Brain microvascular endothelial cell (primary cell): ENCODE data around the gene B3GNT9.

Experiments used
- DNase-seq: peaks from one replicate; pipeline ENCODE4 v3.0.0-alpha.2; 2020
- H3K27ac ChIP-seq: fragments of 250-450 bp; sonication (Bioruptor Pico); 2 replicates; pipeline ENCODE4 v1.5.1; 2020; ENCODE audit warnings: mild to moderate bottlenecking, moderate library complexity
- H3K27me3 ChIP-seq: fragments of 250-450 bp; sonication (Bioruptor Pico); replicated peaks from 2 replicates; pipeline ENCODE4 v1.5.1; 2020; ENCODE audit warnings: mild to moderate bottlenecking
- H3K36me3 ChIP-seq: fragments of 250-450 bp; sonication (Bioruptor Pico); replicated peaks from 2 replicates; pipeline ENCODE4 v1.5.1; 2020; ENCODE audit warnings: mild to moderate bottlenecking
- H3K4me3 ChIP-seq: 2 replicates; pipeline ENCODE4 v1.5.1; 2011; ENCODE audit warnings: low read depth, mild to moderate bottlenecking, control low read depth, low read length, moderate library complexity
- in situ Hi-C: cut with HindIII; loops from 2 replicates; pipeline ENCODE4 v1.10.0; 2017; ENCODE audit warnings: low sequenced_read_pairs, low pct_ligation_motif_present
- TF ChIP-seq, protein P1 (sequence below): IDR thresholded peaks from 2 replicates; pipeline ENCODE4 v1.5.1; 2011; ENCODE audit warnings: low read depth, mild to moderate bottlenecking, moderate library complexity, low read length, control low read depth, inconsistent platforms; ENCODE audit errors: missing control alignments

Gene B3GNT9, protein sequence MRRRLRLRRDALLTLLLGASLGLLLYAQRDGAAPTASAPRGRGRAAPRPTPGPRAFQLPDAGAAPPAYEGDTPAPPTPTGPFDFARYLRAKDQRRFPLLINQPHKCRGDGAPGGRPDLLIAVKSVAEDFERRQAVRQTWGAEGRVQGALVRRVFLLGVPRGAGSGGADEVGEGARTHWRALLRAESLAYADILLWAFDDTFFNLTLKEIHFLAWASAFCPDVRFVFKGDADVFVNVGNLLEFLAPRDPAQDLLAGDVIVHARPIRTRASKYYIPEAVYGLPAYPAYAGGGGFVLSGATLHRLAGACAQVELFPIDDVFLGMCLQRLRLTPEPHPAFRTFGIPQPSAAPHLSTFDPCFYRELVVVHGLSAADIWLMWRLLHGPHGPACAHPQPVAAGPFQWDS

DNA sequence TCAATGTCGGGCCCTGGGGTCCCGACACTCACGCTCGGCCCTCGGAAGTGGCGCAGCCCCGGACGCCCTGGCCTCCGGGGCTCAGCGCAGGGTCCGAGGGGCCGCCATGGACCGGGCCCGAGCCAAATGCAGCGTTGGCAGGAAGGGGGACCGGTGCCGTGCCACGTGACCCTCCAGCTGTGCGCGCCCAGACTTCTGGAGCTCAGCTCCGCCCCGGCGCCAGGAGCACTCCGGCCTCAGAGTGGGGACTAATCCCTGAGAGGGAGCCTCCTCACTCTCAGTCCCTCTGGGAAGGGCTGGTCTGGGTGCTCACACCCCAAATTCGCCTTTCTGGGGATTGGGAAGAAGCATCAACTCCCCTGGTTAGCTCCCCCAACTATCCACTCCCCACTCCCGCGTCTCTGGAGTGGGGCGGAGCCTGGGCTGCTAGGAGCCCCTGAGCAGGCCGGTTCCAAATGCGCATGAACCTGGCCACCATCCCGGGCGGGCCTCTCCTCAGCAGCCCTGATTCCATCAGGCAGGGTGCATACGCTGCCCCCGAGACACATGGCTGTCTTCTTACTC lies at the start of gene B3GNT9:
Gene B3GNT9, minus strand, starts transcription at position 166 of the 564 bp plus-strand sequence. CDS start 513 bp downstream, outside the sequence.
- peak within 1 kb of the TSS; percentile 25 for H3K27ac ChIP-seq

DNA sequence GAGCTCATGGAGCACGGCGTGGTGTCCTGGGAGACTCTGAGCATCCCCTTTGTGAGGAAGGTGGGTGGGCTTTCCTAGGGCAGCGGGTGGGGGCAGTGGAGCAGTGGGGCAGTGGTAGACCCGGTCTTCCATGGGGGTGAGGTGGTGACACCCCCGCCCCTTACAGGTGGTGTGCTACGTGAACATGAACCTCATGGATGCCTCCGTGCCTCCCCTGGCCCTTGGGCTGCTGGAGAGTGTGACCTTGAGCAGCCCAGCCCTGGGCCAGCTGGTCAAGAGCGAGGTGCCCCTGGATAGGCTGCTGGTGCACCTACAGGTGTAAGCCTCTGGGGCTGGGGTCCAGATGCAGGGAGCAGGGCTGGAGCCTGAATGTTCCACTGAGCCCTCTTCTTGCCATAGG lies 49.7 kb upstream of the B3GNT9 start:
- Histone ChIP-seq H3K27me3 (no peaks in the 10 kb centered on the region), H3K27ac (no peak overlapping the region), H3K4me3 (no peak overlapping the region), H3K36me3 (peaks cover 50% of the 10 kb centered on the region)
- DNase-seq, result no peak
- in situ Hi-C loops, result no loop called here
- TF ChIP-seq, protein P1, sequence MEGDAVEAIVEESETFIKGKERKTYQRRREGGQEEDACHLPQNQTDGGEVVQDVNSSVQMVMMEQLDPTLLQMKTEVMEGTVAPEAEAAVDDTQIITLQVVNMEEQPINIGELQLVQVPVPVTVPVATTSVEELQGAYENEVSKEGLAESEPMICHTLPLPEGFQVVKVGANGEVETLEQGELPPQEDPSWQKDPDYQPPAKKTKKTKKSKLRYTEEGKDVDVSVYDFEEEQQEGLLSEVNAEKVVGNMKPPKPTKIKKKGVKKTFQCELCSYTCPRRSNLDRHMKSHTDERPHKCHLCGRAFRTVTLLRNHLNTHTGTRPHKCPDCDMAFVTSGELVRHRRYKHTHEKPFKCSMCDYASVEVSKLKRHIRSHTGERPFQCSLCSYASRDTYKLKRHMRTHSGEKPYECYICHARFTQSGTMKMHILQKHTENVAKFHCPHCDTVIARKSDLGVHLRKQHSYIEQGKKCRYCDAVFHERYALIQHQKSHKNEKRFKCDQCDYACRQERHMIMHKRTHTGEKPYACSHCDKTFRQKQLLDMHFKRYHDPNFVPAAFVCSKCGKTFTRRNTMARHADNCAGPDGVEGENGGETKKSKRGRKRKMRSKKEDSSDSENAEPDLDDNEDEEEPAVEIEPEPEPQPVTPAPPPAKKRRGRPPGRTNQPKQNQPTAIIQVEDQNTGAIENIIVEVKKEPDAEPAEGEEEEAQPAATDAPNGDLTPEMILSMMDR, result no peak

More for the DNA sequence above, at the start of gene B3GNT9:
- TF ChIP-seq, protein P1, result no peak
- in situ Hi-C loops, result no loop called here
- H3K36me3 ChIP-seq, result peaks cover 13% of the 10 kb centered on the region
- H3K4me3 ChIP-seq, result peak within 1 kb of the TSS; percentile 58
- DNase-seq, result peak; percentile 43
- H3K27me3 ChIP-seq, result peaks cover 5% of the 10 kb centered on the region

DNA sequence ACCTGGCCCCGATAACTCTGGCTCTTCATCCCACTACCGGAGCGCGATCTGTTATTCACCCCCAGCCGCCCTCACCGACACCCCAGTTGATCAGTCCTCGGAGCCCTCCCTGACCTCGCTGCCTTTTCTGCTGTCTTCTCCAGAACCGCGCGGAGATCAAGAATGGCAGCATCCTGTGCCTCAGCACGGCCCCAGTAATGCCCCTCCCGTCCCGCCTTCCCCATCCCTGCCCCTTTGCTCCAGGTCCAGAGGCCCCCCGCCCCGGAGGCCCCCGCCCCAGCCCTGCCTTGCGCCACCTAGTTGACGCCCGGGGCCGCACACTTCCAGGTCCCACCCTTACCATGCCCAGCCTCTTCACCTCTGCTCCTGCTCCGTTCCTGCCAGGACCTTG lies 49.0 kb upstream of the B3GNT9 start:
- in situ Hi-C loops, result no loop called here
- Histone ChIP-seq H3K27ac (no peak overlapping the region), H3K27me3 (no peaks in the 10 kb centered on the region), H3K36me3 (peaks cover 57% of the 10 kb centered on the region), H3K4me3 (no peak overlapping the region)
- TF ChIP-seq, protein P1, result peak; percentile 10
- no peak for DNase-seq

DNA sequence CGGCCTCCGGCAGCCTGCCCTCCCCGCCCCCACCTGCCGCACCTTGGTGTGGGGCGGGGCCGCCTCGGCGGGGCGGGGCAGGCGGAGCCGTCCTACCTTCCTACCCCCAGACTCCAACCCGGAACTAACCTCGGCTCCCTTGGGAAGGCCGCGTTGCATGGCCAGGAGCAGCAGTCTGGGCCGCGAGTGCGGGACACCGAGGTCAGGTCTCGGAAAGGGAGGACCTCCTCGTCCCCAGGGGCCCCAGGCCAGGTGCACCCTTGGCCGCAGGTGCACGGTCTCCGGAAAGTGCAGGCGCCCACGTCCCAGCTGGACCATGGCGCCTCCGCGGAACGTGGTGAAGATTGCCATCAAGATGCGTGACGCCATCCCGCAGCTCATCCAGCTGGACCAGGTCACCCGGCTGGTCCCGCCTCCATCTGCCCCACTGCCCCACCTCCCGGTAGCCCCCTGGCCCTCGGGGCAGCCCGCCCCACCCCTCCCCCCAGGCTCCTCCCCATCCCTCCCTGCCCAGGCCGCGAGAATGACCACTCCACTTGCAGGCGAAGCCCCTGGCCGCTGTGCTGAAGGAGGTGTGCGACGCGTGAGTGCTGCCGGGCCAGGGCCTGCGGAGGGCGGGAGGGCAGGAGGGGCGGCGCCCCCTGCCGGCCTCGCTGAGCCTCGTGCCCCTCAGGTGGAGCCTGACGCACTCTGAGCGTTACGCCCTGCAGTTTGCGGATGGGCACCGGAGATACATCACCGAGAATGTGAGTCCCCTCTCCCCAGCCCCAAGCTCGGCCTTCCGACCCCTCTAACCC lies 48.4 kb upstream of the B3GNT9 start, which contains the start of gene ELMO3:
Gene ELMO3, plus strand, starts transcription at position 121 of the 797 bp plus-strand sequence. Its CDS starts 196 bp downstream, at position 317.
- Histone ChIP-seq H3K27me3 (no peaks in the 10 kb centered on the region), H3K4me3 (no peak within 1 kb of the TSS), H3K36me3 (peaks cover 61% of the 10 kb centered on the region), H3K27ac (no peak within 1 kb of the TSS)
- in situ Hi-C loops, result no loop called here
- TF ChIP-seq, protein P1, result peak; percentile 47
- DNase-seq, result no peak

DNA sequence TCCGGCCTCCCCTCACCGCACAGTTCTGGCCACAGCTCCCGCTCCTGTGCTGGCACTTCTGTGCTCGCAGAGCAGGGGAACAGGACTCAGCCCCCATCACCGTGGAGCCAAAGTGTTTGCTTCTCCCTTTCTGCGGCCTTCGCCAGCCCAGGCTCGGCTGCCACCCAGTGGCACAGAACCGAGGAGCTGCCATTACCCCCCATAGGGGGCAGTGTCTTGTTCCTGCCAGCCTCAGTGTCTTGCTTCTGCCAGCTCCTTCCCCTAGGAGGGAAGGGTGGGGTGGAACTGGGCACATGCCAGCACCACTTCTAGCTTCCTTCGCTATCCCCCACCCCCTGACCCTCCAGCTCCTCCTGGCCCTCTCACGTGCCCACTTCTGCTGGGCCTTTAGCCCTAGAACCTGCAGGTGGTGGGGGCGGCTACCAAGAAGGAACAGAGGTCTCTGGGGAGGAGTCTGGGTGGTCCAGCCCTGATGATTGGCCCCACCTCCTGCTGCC lies 47.5 kb upstream of the B3GNT9 start:
- in situ Hi-C loops, result no loop called here
- no peaks in the 10 kb centered on the region for H3K27me3 ChIP-seq
- H3K27ac ChIP-seq, result no peak overlapping the region
- TF ChIP-seq, protein P1, result peak; percentile 88
- no peak overlapping the region for H3K4me3 ChIP-seq
- DNase-seq, result no peak
- peaks cover 63% of the 10 kb centered on the region for H3K36me3 ChIP-seq
